Fibroblast of skin of left quadriceps (primary cell): ENCODE results near the gene SSTR4.
A peak's percentile ranks its signal among the peaks of the same experiment; 100 is the strongest.

Experiments
- DNase-seq, 2 experiments: peaks; one replicate each; pipeline ENCODE4 v3.0.0-alpha.2; 2013; ENCODE audit warnings: low read depth in 2 of 2

Gene SSTR4

GRCh38 chr20:23042270-23042669 is 7.2 kb downstream of the SSTR4 start:
- no peak for DNase-seq

GRCh38 chr20:23043376-23043775 is 8.3 kb downstream of the SSTR4 start:
- DNase-seq = no peak

GRCh38 chr20:23046431-23046830 is 11.3 kb downstream of the SSTR4 start:
- DNase-seq = no peak

GRCh38 chr20:23047001-23047737 is 12.1 kb downstream of the SSTR4 start:
- DNase-seq = no peak

GRCh38 chr20:23047738-23048214 is 12.7 kb downstream of the SSTR4 start:
- DNase-seq = no peak

GRCh38 chr20:23048283-23049200 is 13.4 kb downstream of the SSTR4 start:
- no peak for DNase-seq

GRCh38 chr20:23049201-23050075 is 14.3 kb downstream of the SSTR4 start, which contains the start of gene THBD:
THBD (minus strand) TSS chr20:23049672; CDS start chr20:23049504, 168 bp downstream.
- no peak for DNase-seq

- no peak for DNase-seq
These were observed 15.1 kb downstream of the SSTR4 start for GRCh38 chr20:23050076-23050838.

GRCh38 chr20:23050847-23051627 is 15.9 kb downstream of the SSTR4 start:
- peak; percentile 71 to 74 for DNase-seq

- DNase-seq = no peak
These were observed 17.8 kb downstream of the SSTR4 start for GRCh38 chr20:23052904-23053303.

GRCh38 chr20:23058240-23058639 is 23.1 kb downstream of the SSTR4 start:
- no peak for DNase-seq

- no peak for DNase-seq
These were observed 23.9 kb downstream of the SSTR4 start for GRCh38 chr20:23059001-23059400.

- DNase-seq = no peak
These were observed 24.7 kb downstream of the SSTR4 start for GRCh38 chr20:23059846-23060245.

GRCh38 chr20:23060629-23061028 is 25.5 kb downstream of the SSTR4 start:
- DNase-seq = no peak

- DNase-seq = no peak
These were observed 26.1 kb downstream of the SSTR4 start for GRCh38 chr20:23061262-23061661.

- DNase-seq = peak; percentile 62 to 64
These were observed 26.8 kb downstream of the SSTR4 start for GRCh38 chr20:23061734-23062561.

- DNase-seq = no peak
These were observed 27.5 kb downstream of the SSTR4 start for GRCh38 chr20:23062632-23063031.

GRCh38 chr20:23063168-23063567 is 28.1 kb downstream of the SSTR4 start:
- no peak for DNase-seq

- no peak for DNase-seq
These were observed 28.5 kb downstream of the SSTR4 start for GRCh38 chr20:23063581-23063980.
